ENCODE results near the gene ZBTB33.
A peak's percentile ranks its signal among the peaks of the same experiment; 100 is the strongest.

ZBTB33 gene

DNA sequence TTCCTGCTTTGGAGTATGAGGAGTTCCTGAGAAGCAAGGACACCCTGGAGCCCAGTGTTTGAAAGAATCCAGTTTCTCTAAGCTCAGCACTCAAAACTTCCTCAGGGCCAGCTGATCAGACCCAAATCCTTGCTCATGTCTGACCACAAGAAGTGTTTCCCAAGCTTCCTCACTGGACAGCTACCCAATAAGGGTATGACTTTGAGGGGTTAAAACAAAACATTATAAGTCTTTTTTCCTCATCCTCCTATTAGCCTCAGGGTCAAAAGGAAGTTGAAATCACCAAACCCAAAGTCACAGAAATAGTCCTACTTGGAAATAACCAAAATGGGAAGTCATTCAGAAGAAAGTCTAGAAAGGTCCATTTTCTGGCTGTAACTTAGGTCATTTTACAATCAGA lies 13.7 kb downstream of the ZBTB33 start:
- Histone ChIP-seq H3K4me1 (ENCODE audit: control insufficient read depth, insufficient read depth, low read length) (peaks cover 4% of the 10 kb centered on the region; the same call in 1 of the 2 replicates), H3K36me3 (ENCODE audit: control insufficient read depth, insufficient read depth, low read length) (no peaks in the 10 kb centered on the region), H3K27me3 (ENCODE audit: control insufficient read depth, insufficient read depth, low read length) (no peaks in the 10 kb centered on the region), H3K4me3 (ENCODE audit: low read length) (no peak overlapping the region), H3K27ac (ENCODE audit: low read length) (no peak overlapping the region), H3K9me3 (ENCODE audit: control insufficient read depth, insufficient read depth, low read length) (no peaks in the 10 kb centered on the region)
- DNase-seq (ENCODE audit: low read depth, low spot score), result no peak

- Histone ChIP-seq H3K4me3 (ENCODE audit: low read length) (no peak overlapping the region), H3K36me3 (ENCODE audit: control insufficient read depth, insufficient read depth, low read length) (no peaks in the 10 kb centered on the region), H3K4me1 (ENCODE audit: control insufficient read depth, insufficient read depth, low read length) (no peaks in the 10 kb centered on the region), H3K27me3 (ENCODE audit: control insufficient read depth, insufficient read depth, low read length) (no peaks in the 10 kb centered on the region), H3K27ac (ENCODE audit: low read length) (no peak overlapping the region), H3K9me3 (ENCODE audit: control insufficient read depth, insufficient read depth, low read length) (no peaks in the 10 kb centered on the region)
- no peak for DNase-seq (ENCODE audit: low read depth, low spot score)
- WGBS (ENCODE audit: insufficient coverage, insufficient read length), result no CpG with 5 or more reads among the region's 1 CpG
Measured at GRCh38 chrX:120269373-120270035, 18.9 kb downstream of the ZBTB33 start.

- H3K27me3 ChIP-seq (ENCODE audit: control insufficient read depth, insufficient read depth, low read length), result no peaks in the 10 kb centered on the region
- no peaks in the 10 kb centered on the region for H3K4me1 ChIP-seq (ENCODE audit: control insufficient read depth, insufficient read depth, low read length)
- no peaks in the 10 kb centered on the region for H3K9me3 ChIP-seq (ENCODE audit: control insufficient read depth, insufficient read depth, low read length)
- H3K4me3 ChIP-seq (ENCODE audit: low read length), result no peak overlapping the region
- H3K36me3 ChIP-seq (ENCODE audit: control insufficient read depth, insufficient read depth, low read length), result no peaks in the 10 kb centered on the region
- DNase-seq (ENCODE audit: low read depth, low spot score), result no peak
- H3K27ac ChIP-seq (ENCODE audit: low read length), result no peak overlapping the region
- WGBS (ENCODE audit: insufficient coverage, insufficient read length), result no CpG with 5 or more reads among the region's 4 CpGs
Measured at GRCh38 chrX:120270567-120270966, 20.0 kb downstream of the ZBTB33 start.

- Histone ChIP-seq H3K27me3 (ENCODE audit: control insufficient read depth, insufficient read depth, low read length) (no peaks in the 10 kb centered on the region), H3K4me1 (ENCODE audit: control insufficient read depth, insufficient read depth, low read length) (no peaks in the 10 kb centered on the region), H3K36me3 (ENCODE audit: control insufficient read depth, insufficient read depth, low read length) (no peaks in the 10 kb centered on the region), H3K27ac (ENCODE audit: low read length) (no peak overlapping the region), H3K4me3 (ENCODE audit: low read length) (no peak overlapping the region), H3K9me3 (ENCODE audit: control insufficient read depth, insufficient read depth, low read length) (no peaks in the 10 kb centered on the region)
- DNase-seq (ENCODE audit: low read depth, low spot score), result no peak
- WGBS (ENCODE audit: insufficient coverage, insufficient read length), result no CpG with 5 or more reads among the region's 2 CpGs
Measured at GRCh38 chrX:120271218-120271617, 20.6 kb downstream of the ZBTB33 start.

GRCh38 chrX:120274145-120274544 lies 23.5 kb downstream of the ZBTB33 start:
- Histone ChIP-seq H3K36me3 (ENCODE audit: control insufficient read depth, insufficient read depth, low read length) (no peaks in the 10 kb centered on the region), H3K4me3 (ENCODE audit: low read length) (no peak overlapping the region), H3K27me3 (ENCODE audit: control insufficient read depth, insufficient read depth, low read length) (no peaks in the 10 kb centered on the region; the same call in 1 of the 2 replicates), H3K9me3 (ENCODE audit: control insufficient read depth, insufficient read depth, low read length) (no peaks in the 10 kb centered on the region), H3K4me1 (ENCODE audit: control insufficient read depth, insufficient read depth, low read length) (peaks cover 2% of the 10 kb centered on the region; the same call in 1 of the 2 replicates), H3K27ac (ENCODE audit: low read length) (no peak overlapping the region)
- no CpG with 5 or more reads among the region's 2 CpGs for WGBS (ENCODE audit: insufficient coverage, insufficient read length)
- DNase-seq (ENCODE audit: low read depth, low spot score), result no peak

GRCh38 chrX:120274958-120275357 lies 24.3 kb downstream of the ZBTB33 start:
- H3K36me3 ChIP-seq (ENCODE audit: control insufficient read depth, insufficient read depth, low read length), result no peaks in the 10 kb centered on the region
- H3K27ac ChIP-seq (ENCODE audit: low read length), result no peak overlapping the region
- no peak overlapping the region for H3K4me3 ChIP-seq (ENCODE audit: low read length)
- peaks cover 2% of the 10 kb centered on the region; the same call in 1 of the 2 replicates for H3K4me1 ChIP-seq (ENCODE audit: control insufficient read depth, insufficient read depth, low read length)
- DNase-seq (ENCODE audit: low read depth, low spot score), result peak; percentile 35
- H3K27me3 ChIP-seq (ENCODE audit: control insufficient read depth, insufficient read depth, low read length), result no peaks in the 10 kb centered on the region; the same call in 1 of the 2 replicates
- no CpG with 5 or more reads among the region's 2 CpGs for WGBS (ENCODE audit: insufficient coverage, insufficient read length)
- H3K9me3 ChIP-seq (ENCODE audit: control insufficient read depth, insufficient read depth, low read length), result no peaks in the 10 kb centered on the region

DNA sequence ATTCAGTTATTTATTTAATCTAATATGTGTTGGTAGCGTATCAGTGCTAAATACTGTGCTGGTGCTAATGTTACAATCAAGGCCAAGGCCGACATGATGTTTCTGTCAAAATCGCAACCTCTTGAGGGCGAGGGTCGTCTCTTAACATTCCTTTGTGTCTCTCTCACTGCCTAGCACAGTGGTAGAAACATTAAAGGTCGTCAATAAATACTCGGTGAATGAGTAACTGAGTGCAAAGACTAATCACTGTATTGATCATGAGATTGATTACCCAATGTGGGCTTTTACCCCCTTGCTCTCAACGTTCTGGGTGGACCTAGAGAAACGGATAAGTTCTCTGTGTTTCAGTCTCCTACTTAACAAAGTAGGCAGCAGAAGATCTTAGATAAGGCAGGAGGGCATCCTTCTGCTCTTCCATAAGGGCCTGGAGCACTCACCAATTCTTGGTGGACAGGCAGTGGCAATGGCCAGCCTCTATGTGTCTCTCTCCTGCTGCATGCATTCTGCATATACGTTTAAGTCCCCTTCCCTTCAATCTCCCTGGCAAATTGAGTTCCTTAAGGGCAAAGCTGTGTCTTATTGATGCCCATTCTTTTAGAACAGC lies 30.5 kb downstream of the ZBTB33 start:
- no peak for DNase-seq (ENCODE audit: low read depth, low spot score)
- WGBS (ENCODE audit: insufficient coverage, insufficient read length), result no CpG with 5 or more reads among the region's 10 CpGs
- Histone ChIP-seq H3K9me3 (ENCODE audit: control insufficient read depth, insufficient read depth, low read length) (no peaks in the 10 kb centered on the region), H3K4me3 (ENCODE audit: low read length) (no peak overlapping the region), H3K36me3 (ENCODE audit: control insufficient read depth, insufficient read depth, low read length) (no peaks in the 10 kb centered on the region), H3K27ac (ENCODE audit: low read length) (no peak overlapping the region), H3K27me3 (ENCODE audit: control insufficient read depth, insufficient read depth, low read length) (no peaks in the 10 kb centered on the region; the same call in 1 of the 2 replicates), H3K4me1 (ENCODE audit: control insufficient read depth, insufficient read depth, low read length) (peaks cover 2% of the 10 kb centered on the region; the same call in 1 of the 2 replicates)

- Histone ChIP-seq H3K27me3 (ENCODE audit: control insufficient read depth, insufficient read depth, low read length) (no peaks in the 10 kb centered on the region; the same call in 1 of the 2 replicates), H3K4me1 (ENCODE audit: control insufficient read depth, insufficient read depth, low read length) (peaks cover 1% of the 10 kb centered on the region; the same call in 1 of the 2 replicates), H3K9me3 (ENCODE audit: control insufficient read depth, insufficient read depth, low read length) (no peaks in the 10 kb centered on the region), H3K27ac (ENCODE audit: low read length) (no peak overlapping the region), H3K4me3 (ENCODE audit: low read length) (no peak overlapping the region), H3K36me3 (ENCODE audit: control insufficient read depth, insufficient read depth, low read length) (no peaks in the 10 kb centered on the region)
- WGBS (ENCODE audit: insufficient coverage, insufficient read length), result no CpG with 5 or more reads among the region's 4 CpGs
- DNase-seq (ENCODE audit: low read depth, low spot score), result no peak
Measured at GRCh38 chrX:120281761-120282160, 31.1 kb downstream of the ZBTB33 start.

- no CpG with 5 or more reads among the region's 1 CpG for WGBS (ENCODE audit: insufficient coverage, insufficient read length)
- no peak overlapping the region for H3K27ac ChIP-seq (ENCODE audit: low read length)
- no peak overlapping the region for H3K4me3 ChIP-seq (ENCODE audit: low read length)
- H3K27me3 ChIP-seq (ENCODE audit: control insufficient read depth, insufficient read depth, low read length), result no peaks in the 10 kb centered on the region; the same call in 1 of the 2 replicates
- no peaks in the 10 kb centered on the region for H3K4me1 ChIP-seq (ENCODE audit: control insufficient read depth, insufficient read depth, low read length)
- no peak for DNase-seq (ENCODE audit: low read depth, low spot score)
- H3K9me3 ChIP-seq (ENCODE audit: control insufficient read depth, insufficient read depth, low read length), result no peaks in the 10 kb centered on the region
- no peaks in the 10 kb centered on the region for H3K36me3 ChIP-seq (ENCODE audit: control insufficient read depth, insufficient read depth, low read length)
Measured at GRCh38 chrX:120282697-120283096, 32.1 kb downstream of the ZBTB33 start.

DNA sequence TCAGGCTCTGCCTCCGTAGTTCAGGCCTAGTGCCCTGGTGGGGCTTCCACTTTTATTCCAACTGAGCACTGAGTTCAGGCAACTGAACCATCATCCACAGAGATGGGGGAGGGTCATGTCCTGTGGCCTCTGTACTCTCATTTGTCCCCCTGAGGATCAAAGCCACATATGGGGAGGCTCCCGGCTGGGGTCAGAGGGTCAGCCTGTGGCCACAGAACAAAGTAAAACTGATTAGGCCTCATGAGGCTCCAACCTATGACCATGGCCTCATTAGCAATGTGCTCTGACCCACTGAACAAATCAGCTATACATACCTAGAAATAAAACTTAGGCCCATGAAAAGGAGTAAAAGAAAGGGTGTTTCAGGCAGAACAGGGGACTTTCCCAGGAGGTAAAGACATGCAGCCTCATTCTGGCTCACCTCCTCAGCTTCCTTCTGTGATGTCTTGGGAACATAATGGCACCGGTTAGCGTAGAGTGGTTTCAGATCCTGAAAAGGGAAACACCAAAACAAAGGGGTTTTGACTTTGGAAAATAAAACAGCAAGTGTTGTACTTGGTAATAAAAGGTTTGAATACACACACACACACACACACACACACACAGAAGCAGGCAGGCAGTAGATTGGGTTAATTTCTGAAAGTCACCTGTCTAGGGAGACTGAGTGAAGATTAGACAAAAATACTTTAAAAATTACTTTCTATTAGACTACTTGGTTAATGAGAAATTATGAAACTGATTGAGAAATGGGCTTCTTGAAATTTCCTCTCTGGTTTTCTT lies 36.3 kb downstream of the ZBTB33 start:
- no peaks in the 10 kb centered on the region for H3K4me1 ChIP-seq (ENCODE audit: control insufficient read depth, insufficient read depth, low read length)
- no peaks in the 10 kb centered on the region for H3K9me3 ChIP-seq (ENCODE audit: control insufficient read depth, insufficient read depth, low read length)
- H3K4me3 ChIP-seq (ENCODE audit: low read length), result no peak overlapping the region
- H3K27ac ChIP-seq (ENCODE audit: low read length), result no peak overlapping the region
- WGBS (ENCODE audit: insufficient coverage, insufficient read length), result no CpG with 5 or more reads among the region's 4 CpGs
- DNase-seq (ENCODE audit: low read depth, low spot score), result no peak
- H3K27me3 ChIP-seq (ENCODE audit: control insufficient read depth, insufficient read depth, low read length), result no peaks in the 10 kb centered on the region
- no peaks in the 10 kb centered on the region for H3K36me3 ChIP-seq (ENCODE audit: control insufficient read depth, insufficient read depth, low read length)
